Esophagus squamous epithelium (tissue), 4 donors: ENCODE data around the gene TNIK.
"Not testable (repeated sequence)": the region's sequence is repeated elsewhere in the genome, so short reads cannot be mapped to it uniquely, and the experiment has no call there.

Experiments used
- CTCF ChIP-seq, 6 experiments: fragments of 450-650 bp in 4 of 6; fragments of 200-600 bp in 2 of 6; sonication (generic) in 2 of 6; IDR thresholded peaks; one replicate each; pipeline ENCODE4 v1.5.1; 2016 to 2019; ENCODE audit warnings: antibody characterized with exemption in 6 of 6, mild to moderate bottlenecking in 4 of 6, moderate library complexity in 4 of 6
- POLR2A ChIP-seq, 4 donors: fragments of 450-650 bp; IDR thresholded peaks; one replicate each; pipeline ENCODE4 v1.6.1; 2017; ENCODE audit warnings: antibody characterized with exemption in 4 of 4, mild to moderate bottlenecking in 4 of 4, moderate library complexity in 3 of 4

- TF ChIP-seq CTCF, POLR2A (IDR thresholded peaks at IDR 0.05): not testable (repeated sequence)
Observed at GRCh38 chr3:171241655-171242054, 218.6 kb downstream of the TNIK start.
